Stomach (tissue), 9 donors: ENCODE results near the gene BAIAP3. TPM values are rescaled to one million over a fixed set of nuclear protein-coding genes. Genes with fewer than 3 reads are reported as not detected.

Experiments
- DNase-seq, 2 donors: peaks; one replicate each; pipeline versions ENCODE4 v3.0.0 to v3.0.0-alpha.2; 2013 to 2019
- H3K27ac ChIP-seq, 5 donors: fragments of 200-600 bp in 4 of 5; sonication (generic) in 4 of 5; one replicate each; pipeline ENCODE4 v1.5.1; 2013 to 2019; ENCODE audit warnings: mild to moderate bottlenecking in 1 of 5, moderate library complexity in 1 of 5
- H3K27me3 ChIP-seq, 3 donors: fragments of 200-600 bp; sonication (generic); one replicate each; pipeline ENCODE4 v1.5.1; 2017 to 2019; ENCODE audit warnings: mixed run types in 1 of 3
- H3K36me3 ChIP-seq, 4 donors: fragments of 200-600 bp; sonication (generic); 1 replicate in 3 of 4; 2 replicates in 1 of 4; pipeline ENCODE4 v1.5.1; 2016 to 2019
- H3K4me1 ChIP-seq, 4 donors: fragments of 200-600 bp; sonication (generic); one replicate each; pipeline ENCODE4 v1.5.1; 2016 to 2019
- H3K4me3 ChIP-seq, 4 donors: fragments of 200-600 bp; sonication (generic) in 3 of 4; one replicate each; pipeline ENCODE4 v1.5.1; 2016 to 2019; ENCODE audit warnings: mild to moderate bottlenecking in 1 of 4
- H3K9me3 ChIP-seq, 4 donors: fragments of 200-600 bp; sonication (generic); one replicate each; pipeline ENCODE4 v1.5.1; 2016 to 2019
- EP300 ChIP-seq: sonication (generic); formaldehyde crosslinking; IDR thresholded peaks from one replicate; pipeline ENCODE4 v1.6.1; 2017; ENCODE audit warnings: antibody characterized with exemption
- POLR2A ChIP-seq, 4 donors: fragments of 450-650 bp; IDR thresholded peaks; one replicate each; pipeline ENCODE4 v1.6.1; 2016; ENCODE audit warnings: antibody characterized with exemption in 4 of 4, control low read depth in 2 of 4, mild to moderate bottlenecking in 1 of 4, moderate library complexity in 1 of 4
- POLR2AphosphoS5 ChIP-seq, 3 donors: sonication (generic); formaldehyde crosslinking; IDR thresholded peaks; one replicate each; pipeline ENCODE4 v1.6.1; 2016; ENCODE audit warnings: antibody characterized with exemption in 3 of 3
- WGBS, 5 donors: extraction: QIAGEN DNeasy Blood & Tissue Kit in 3 of 5; methylation state at CpG; one replicate each; pipeline versions ENCODE4 v1.1.5 to v1.1.7; 2013 to 2018; 5-methylcytosine and 5-hydroxymethylcytosine counted together
- intact Hi-C: fragments of 100-400 bp; cut with DNase I; formaldehyde crosslinking; loops from one replicate; pipeline ENCODE4 v1.15.1; 2023; ENCODE audit warnings: low total_unique reads
- polyA plus RNA-seq, 3 donors: library from polyadenylated mRNA; stranded (reverse); fragments of 200-250 nt; gene quantifications; one replicate each; pipeline ENCODE4 v1.2.3, GENCODE V29; 2013
- total RNA-seq, 5 donors: library from RNA; depleted of rRNA; stranded (reverse); fragments of >200 nt; gene quantifications; one replicate each; pipeline versions ENCODE4 v1.1.0 to v1.2.3, GENCODE V29; 2014 to 2016
- TF ChIP-seq, protein P1 (sequence below), 7 experiments: fragments of 450-650 bp in 4 of 7; fragments of 200-600 bp in 3 of 7; sonication (generic) in 3 of 7; IDR thresholded peaks; one replicate each; pipeline ENCODE4 v1.5.1; 2016 to 2019; ENCODE audit warnings: antibody characterized with exemption in 7 of 7, control low read depth in 2 of 7, mild to moderate bottlenecking in 1 of 7
- donor health status: healthy with polysubstance abuse.
- donor health status: Bipolar disorder and iron deficiency.
- donor health status: healthy.

Gene BAIAP3
- total and polyA plus RNA-seq, 8 donors = 1.5 to 94.7 (median 4.2) TPM

DNA sequence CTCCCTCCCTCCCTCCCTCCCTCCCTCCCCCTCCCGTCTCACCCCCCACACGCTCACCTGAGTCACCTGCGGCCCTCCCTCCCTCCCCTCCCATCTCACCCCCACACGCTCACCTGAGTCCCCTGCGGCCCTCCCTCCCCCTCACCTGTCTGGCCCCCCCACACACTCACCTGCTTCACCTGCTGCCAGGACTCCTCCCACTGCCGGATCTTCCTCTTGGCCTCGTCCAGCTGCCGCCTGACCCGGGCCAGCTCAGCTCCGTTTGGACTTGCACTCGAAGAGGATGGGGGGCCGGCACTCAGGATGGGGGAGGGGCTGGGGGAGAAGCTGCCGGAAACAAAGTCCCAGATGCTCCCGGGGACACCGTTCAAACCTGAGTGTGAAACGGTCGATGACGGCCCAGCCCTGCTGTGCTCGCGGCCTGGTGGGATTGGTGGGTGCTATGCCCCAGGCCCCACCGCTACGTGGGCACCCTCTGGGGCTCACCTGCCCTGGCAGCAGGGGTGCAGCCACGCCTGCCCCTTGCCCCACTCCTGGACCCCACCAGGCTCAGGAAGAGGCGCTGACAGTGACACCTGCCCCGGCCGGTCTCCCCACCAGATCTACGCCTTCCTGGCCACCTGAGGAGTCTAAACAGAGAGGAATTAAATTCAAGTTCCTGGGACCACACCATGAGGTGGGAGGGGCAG lies 34.2 kb downstream of the BAIAP3 start:
- no peak for TF ChIP-seq EP300
- TF ChIP-seq POLR2A (IDR thresholded peaks at IDR 0.05) = no peak
- no peak for TF ChIP-seq POLR2AphosphoS5 (IDR thresholded peaks at IDR 0.05)
- TF ChIP-seq, protein P1, sequence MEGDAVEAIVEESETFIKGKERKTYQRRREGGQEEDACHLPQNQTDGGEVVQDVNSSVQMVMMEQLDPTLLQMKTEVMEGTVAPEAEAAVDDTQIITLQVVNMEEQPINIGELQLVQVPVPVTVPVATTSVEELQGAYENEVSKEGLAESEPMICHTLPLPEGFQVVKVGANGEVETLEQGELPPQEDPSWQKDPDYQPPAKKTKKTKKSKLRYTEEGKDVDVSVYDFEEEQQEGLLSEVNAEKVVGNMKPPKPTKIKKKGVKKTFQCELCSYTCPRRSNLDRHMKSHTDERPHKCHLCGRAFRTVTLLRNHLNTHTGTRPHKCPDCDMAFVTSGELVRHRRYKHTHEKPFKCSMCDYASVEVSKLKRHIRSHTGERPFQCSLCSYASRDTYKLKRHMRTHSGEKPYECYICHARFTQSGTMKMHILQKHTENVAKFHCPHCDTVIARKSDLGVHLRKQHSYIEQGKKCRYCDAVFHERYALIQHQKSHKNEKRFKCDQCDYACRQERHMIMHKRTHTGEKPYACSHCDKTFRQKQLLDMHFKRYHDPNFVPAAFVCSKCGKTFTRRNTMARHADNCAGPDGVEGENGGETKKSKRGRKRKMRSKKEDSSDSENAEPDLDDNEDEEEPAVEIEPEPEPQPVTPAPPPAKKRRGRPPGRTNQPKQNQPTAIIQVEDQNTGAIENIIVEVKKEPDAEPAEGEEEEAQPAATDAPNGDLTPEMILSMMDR (IDR thresholded peaks at IDR 0.05) = no peak
- H3K4me3 ChIP-seq = no peak overlapping the region
- intact Hi-C loops = no loop called here
- H3K36me3 ChIP-seq = peaks cover 49 to 94% (median 92%) of the 10 kb centered on the region in 4 donors
- no peaks in the 10 kb centered on the region for H3K9me3 ChIP-seq
- WGBS, 5 donors = 62 to 85% (median 77%) methylated on average over 3 to 27 of the region's 27 CpGs
- DNase-seq = no peak
- H3K27ac ChIP-seq = no peak overlapping the region
- no peaks in the 10 kb centered on the region for H3K27me3 ChIP-seq
- H3K4me1 ChIP-seq = peaks cover 0 to 6% (median 0%) of the 10 kb centered on the region in 4 donors

DNA sequence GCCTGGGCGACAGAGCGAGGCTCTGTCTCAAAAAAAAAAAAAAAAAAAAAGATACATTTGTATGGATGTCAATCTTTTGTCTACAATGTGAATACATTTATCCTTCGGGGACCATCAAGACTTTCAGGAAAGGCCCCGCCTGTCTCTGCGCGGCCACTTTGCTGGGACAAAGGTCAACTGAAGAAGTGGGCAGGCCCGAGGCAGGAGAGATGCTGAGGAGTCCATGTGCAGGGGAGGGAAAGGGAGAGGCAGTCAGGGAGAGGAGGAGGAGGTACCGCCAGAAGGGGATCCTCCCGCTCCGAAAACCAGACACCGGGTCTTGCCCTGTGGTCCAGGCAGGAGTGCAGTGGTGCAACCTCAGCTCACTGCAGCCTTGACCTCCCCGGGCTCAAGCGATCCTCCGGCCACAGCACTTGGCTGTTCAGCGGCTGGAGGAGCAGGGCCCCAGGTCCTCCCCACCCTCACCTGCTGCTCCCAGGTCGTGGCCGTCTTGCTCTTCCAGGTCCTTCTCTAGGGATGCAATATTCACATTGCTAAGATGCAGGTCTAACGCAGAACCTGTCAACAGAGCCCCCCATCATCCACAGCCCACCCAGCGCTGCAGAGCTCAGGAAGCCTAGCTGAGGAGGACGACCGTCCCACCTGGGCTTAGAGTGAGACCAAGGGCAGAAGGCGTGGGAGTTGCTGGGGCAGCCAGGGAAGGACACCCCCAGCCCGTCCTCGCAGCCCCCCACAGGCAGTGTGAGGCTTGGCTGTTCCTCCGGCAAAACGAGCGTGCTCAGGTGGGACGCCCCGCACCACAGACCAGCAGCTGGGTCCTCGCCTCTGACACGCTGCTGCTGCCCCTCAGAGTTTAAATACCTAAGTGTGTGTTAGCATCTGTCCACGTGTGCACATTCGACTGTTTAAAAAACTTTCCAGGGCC lies 37.9 kb downstream of the BAIAP3 start:
- intact Hi-C loops = no loop called here
- TF ChIP-seq, protein P1 (IDR thresholded peaks at IDR 0.05) = no peak
- DNase-seq = no peak
- Histone ChIP-seq H3K27me3 (no peaks in the 10 kb centered on the region), H3K4me3 (no peak overlapping the region), H3K9me3 (no peaks in the 10 kb centered on the region), H3K4me1 (no peaks in the 10 kb centered on the region), H3K27ac (no peak overlapping the region), H3K36me3 (peaks cover 33 to 81% (median 78%) of the 10 kb centered on the region in 4 donors)
- WGBS, 5 donors = 90 to 92% (median 91%) methylated on average over 26 to 33 of the region's 33 CpGs

DNA sequence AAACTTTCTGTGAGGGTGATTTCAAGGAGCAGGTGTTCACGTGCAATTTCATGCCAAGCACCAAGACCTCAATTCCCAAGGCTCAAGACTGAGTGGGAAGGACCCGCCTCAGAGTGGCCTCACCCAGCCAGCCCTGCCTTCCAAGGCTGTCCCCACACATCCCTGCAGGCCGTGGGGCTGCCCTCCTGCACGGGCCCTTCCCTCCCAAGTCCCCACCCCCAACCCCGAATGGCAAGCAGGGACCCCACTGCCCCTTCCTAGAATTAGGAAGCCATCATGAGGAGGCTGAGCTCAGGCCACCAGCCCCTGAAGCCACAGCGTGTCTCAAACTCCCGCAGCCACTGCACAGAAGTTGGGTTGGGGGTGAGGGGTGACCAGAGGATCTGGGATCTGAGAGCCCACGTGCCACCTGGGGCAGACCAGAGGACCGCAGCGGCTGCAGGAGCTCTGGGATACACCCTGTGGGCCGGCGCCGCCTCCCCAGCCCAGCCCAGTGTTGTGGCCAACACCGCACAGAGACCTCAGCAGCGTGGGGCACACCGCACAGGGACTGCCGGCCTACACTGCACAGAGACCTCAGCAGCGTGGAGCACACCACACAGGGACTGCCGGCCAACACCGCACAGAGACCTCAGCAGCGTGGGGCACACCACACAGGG lies 39.0 kb downstream of the BAIAP3 start:
- H3K4me1 ChIP-seq = peaks cover 0 to under 1% (median 0%) of the 10 kb centered on the region in 4 donors
- no peak for DNase-seq
- H3K27me3 ChIP-seq = no peaks in the 10 kb centered on the region
- intact Hi-C loops = no loop called here
- no peak overlapping the region for H3K27ac ChIP-seq
- no peak overlapping the region for H3K4me3 ChIP-seq
- no peaks in the 10 kb centered on the region for H3K9me3 ChIP-seq
- 87 to 94% (median 94%) methylated on average over 7 to 17 of the region's 21 CpGs for WGBS, 5 donors
- H3K36me3 ChIP-seq = peaks cover 24 to 80% (median 74%) of the 10 kb centered on the region in 4 donors
- TF ChIP-seq, protein P1 (IDR thresholded peaks at IDR 0.05) = no peak
- no peak for TF ChIP-seq POLR2AphosphoS5 (IDR thresholded peaks at IDR 0.05)
- no peak for TF ChIP-seq EP300
- no peak for TF ChIP-seq POLR2A (IDR thresholded peaks at IDR 0.05)
